Cardiac muscle cell (in vitro differentiated cells and primary cell): Measurements from ENCODE around the gene RBM47. TPM values are rescaled to one million over a fixed set of nuclear protein-coding genes. Genes with fewer than 3 reads are reported as not detected.

Experiments
- DNase-seq, 2 donors: peaks; one replicate each; pipeline versions ENCODE4 v3.0.0 to v3.0.0-alpha.2; 2010 to 2017; ENCODE audit warnings: low read depth in 1 of 2, low spot score in 1 of 2
- H3K27ac ChIP-seq: fragments of 200-600 bp; sonication (generic); 2 replicates; pipeline ENCODE4 v1.5.1; 2016
- H3K27me3 ChIP-seq: fragments of 200-600 bp; sonication (generic); 2 replicates; pipeline ENCODE4 v1.6.0; 2016; ENCODE audit warnings: control low read depth
- H3K36me3 ChIP-seq: fragments of 200-600 bp; sonication (generic); 2 replicates; pipeline ENCODE4 v1.5.1; 2016; ENCODE audit warnings: control low read depth
- H3K4me1 ChIP-seq: fragments of 200-600 bp; sonication (generic); 2 replicates; pipeline ENCODE4 v1.8.1; 2017; ENCODE audit warnings: low read depth, mild to moderate bottlenecking, mixed run types
- H3K4me3 ChIP-seq: fragments of 200-600 bp; sonication (generic); 2 replicates; pipeline ENCODE4 v1.5.1; 2016; ENCODE audit warnings: mild to moderate bottlenecking
- H3K9me3 ChIP-seq: fragments of 200-600 bp; sonication (generic); 2 replicates; pipeline ENCODE4 v1.5.1; 2017; ENCODE audit warnings: low read depth, mild to moderate bottlenecking, control low read depth
- CTCF ChIP-seq: IDR thresholded peaks from 2 replicates; pipeline ENCODE4 v1.5.1; 2012; ENCODE audit warnings: low read depth, mild to moderate bottlenecking, low read length
- polyA plus RNA-seq: library from polyadenylated mRNA; unstranded; fragments of >200 nt; fragmentation: Nextera tagmentation; extraction: Ambion mirVana; gene quantifications from 2 replicates; pipeline ENCODE4 v1.2.1, GENCODE V29; 2016
- total RNA-seq: library from RNA; depleted of rRNA; stranded (reverse); fragments of >200 nt; gene quantifications from 2 replicates; pipeline ENCODE4 v1.2.3, GENCODE V29; 2016

The RBM47 gene
- total and polyA plus RNA-seq, 2 experiments from 2014 or later, result 1.1 to 1.4 TPM

- no peaks in the 10 kb centered on the region for H3K36me3 ChIP-seq
- no peak for TF ChIP-seq CTCF
- H3K27ac ChIP-seq, result no peak overlapping the region
- no peak for DNase-seq
- no peaks in the 10 kb centered on the region for H3K27me3 ChIP-seq
- no peaks in the 10 kb centered on the region for H3K4me1 ChIP-seq
- no peaks in the 10 kb centered on the region for H3K9me3 ChIP-seq
- no peak overlapping the region for H3K4me3 ChIP-seq
Observed at GRCh38 chr4:40380647-40381046, 249.0 kb downstream of the RBM47 start.

- Histone ChIP-seq H3K27me3 (no peaks in the 10 kb centered on the region), H3K36me3 (no peaks in the 10 kb centered on the region), H3K27ac (no peak overlapping the region), H3K4me3 (no peak overlapping the region), H3K9me3 (no peaks in the 10 kb centered on the region), H3K4me1 (no peaks in the 10 kb centered on the region)
- TF ChIP-seq CTCF, result no peak
- DNase-seq, result no peak
Observed at GRCh38 chr4:40379248-40379647, 250.4 kb downstream of the RBM47 start.

- Histone ChIP-seq H3K9me3 (no peaks in the 10 kb centered on the region), H3K4me3 (no peak overlapping the region), H3K27ac (no peak overlapping the region), H3K4me1 (no peaks in the 10 kb centered on the region), H3K27me3 (no peaks in the 10 kb centered on the region), H3K36me3 (no peaks in the 10 kb centered on the region)
- DNase-seq, result no peak
- no peak for TF ChIP-seq CTCF
Observed at GRCh38 chr4:40378619-40379018, 251.0 kb downstream of the RBM47 start.

- H3K4me3 ChIP-seq, result no peak overlapping the region
- no peaks in the 10 kb centered on the region for H3K27me3 ChIP-seq
- H3K27ac ChIP-seq, result no peak overlapping the region
- H3K36me3 ChIP-seq, result no peaks in the 10 kb centered on the region
- H3K4me1 ChIP-seq, result no peaks in the 10 kb centered on the region
- H3K9me3 ChIP-seq, result no peaks in the 10 kb centered on the region
- peak in 1 of 2 donors; percentile 28 for DNase-seq
- no peak for TF ChIP-seq CTCF
Observed at GRCh38 chr4:40377512-40378365, 251.9 kb downstream of the RBM47 start.

GRCh38 chr4:40375620-40376019 is 254.0 kb downstream of the RBM47 start:
- Histone ChIP-seq H3K4me1 (no peaks in the 10 kb centered on the region), H3K9me3 (no peaks in the 10 kb centered on the region), H3K36me3 (no peaks in the 10 kb centered on the region), H3K27me3 (no peaks in the 10 kb centered on the region), H3K4me3 (no peak overlapping the region), H3K27ac (no peak overlapping the region)
- no peak for TF ChIP-seq CTCF
- DNase-seq, result no peak
